WTC11 (cell line): ENCODE data around the gene GALNT17.

ENCODE experiments used
- CTCF ChIP-seq: fragments of 200-600 bp; IDR thresholded peaks from 2 replicates; pipeline ENCODE4 v1.8.0; 2022; ENCODE audit warnings: antibody characterized with exemption
- ESRRA ChIP-seq: sonication (generic); formaldehyde crosslinking; IDR thresholded peaks from 2 replicates; pipeline ENCODE4 v1.8.1; 2022; ENCODE audit warnings: mild to moderate bottlenecking, missing genetic modification reagents, borderline replicate concordance
- JAZF1 ChIP-seq: fragments of 250-450 bp; sonication (Bioruptor Pico); IDR thresholded peaks from 2 replicates; pipeline ENCODE4 v1.9.0; 2021; ENCODE audit warnings: moderate library complexity, mild to moderate bottlenecking, inconsistent platforms
- JUN ChIP-seq: sonication (generic); formaldehyde crosslinking; IDR thresholded peaks from 2 replicates; pipeline ENCODE4 v1.8.0; 2023; ENCODE audit warnings: mild to moderate bottlenecking, missing genetic modification reagents
- NFYB ChIP-seq: sonication (generic); formaldehyde crosslinking; conservative IDR thresholded peaks from 2 replicates; pipeline ENCODE4 v1.8.0; 2022; ENCODE audit warnings: low read depth, missing genetic modification reagents
- USF2 ChIP-seq: sonication (generic); formaldehyde crosslinking; IDR thresholded peaks from 2 replicates; pipeline ENCODE4 v1.8.1; 2023; ENCODE audit warnings: mild to moderate bottlenecking, missing genetic modification reagents, moderate library complexity
- ZBTB43 ChIP-seq: sonication (generic); formaldehyde crosslinking; IDR thresholded peaks from 2 replicates; pipeline ENCODE4 v1.8.1; 2023; ENCODE audit warnings: mild to moderate bottlenecking, missing genetic modification reagents
- ZNF121 ChIP-seq: sonication (generic); formaldehyde crosslinking; IDR thresholded peaks from 2 replicates; pipeline ENCODE4 v1.8.0; 2023; ENCODE audit warnings: missing genetic modification reagents
- ZNF232 ChIP-seq: sonication (generic); formaldehyde crosslinking; IDR thresholded peaks from 2 replicates; pipeline ENCODE4 v1.8.0; 2022; ENCODE audit warnings: mild to moderate bottlenecking, missing genetic modification reagents
- ZNF263 ChIP-seq: sonication (generic); formaldehyde crosslinking; IDR thresholded peaks from 2 replicates; pipeline ENCODE4 v1.8.1; 2022; ENCODE audit warnings: low read depth, mild to moderate bottlenecking, moderate library complexity, missing genetic modification reagents
- ZNF416 ChIP-seq: fragments of 250-450 bp; sonication (Bioruptor Pico); IDR thresholded peaks from 2 replicates; pipeline ENCODE4 v1.9.0; 2021; ENCODE audit warnings: mild to moderate bottlenecking, inconsistent platforms

GRCh38 chr7:71286924-71287323 is 155.0 kb downstream of the GALNT17 start:
- no peak for TF ChIP-seq CTCF
- TF ChIP-seq NFYB (CRISPR knock-in tag): no peak
- no peak for TF ChIP-seq ZNF121 (CRISPR knock-in tag)
- TF ChIP-seq ZNF232 (CRISPR knock-in tag): no peak
- TF ChIP-seq ESRRA (CRISPR knock-in tag): no peak
- no peak for TF ChIP-seq ZBTB43 (CRISPR knock-in tag)
- TF ChIP-seq ZNF263: no peak
- TF ChIP-seq JUN (CRISPR knock-in tag): no peak
- no peak for TF ChIP-seq JAZF1 (CRISPR knock-in tag)
- TF ChIP-seq ZNF416 (CRISPR knock-in tag): no peak
- no peak for TF ChIP-seq USF2 (CRISPR knock-in tag)
